Activated naive CD4-positive, alpha-beta T cell treated with anti-CD3 and anti-CD28 coated beads, Interleukin-2, amount 10 ng/mL, durations not matched to agents 7 days and 5 days (primary cell): Measurements from ENCODE around the gene ARID1B.

Experiments used
- CTCF ChIA-PET: fragments of 350-600 bp; sonication (Branson Sonifier 250); formaldehyde crosslinking; loops from one replicate; lab custom pipeline; 2021; ENCODE audit warnings: antibody characterized with exemption; lab: Charles Lee
- DNase-seq: peaks from one replicate; pipeline ENCODE4 v3.0.0-alpha.2; 2020
- H3K27ac Mint-ChIP-seq: one replicate; pipeline ENCODE4 v1.8.0; 2021; ENCODE audit warnings: mild to moderate bottlenecking, moderate library complexity, mixed read lengths
- H3K27me3 Mint-ChIP-seq: one replicate; pipeline ENCODE4 v1.8.0; 2021; ENCODE audit warnings: mild to moderate bottlenecking, mixed read lengths
- H3K36me3 Mint-ChIP-seq: one replicate; pipeline ENCODE4 v1.8.0; 2021; ENCODE audit warnings: mixed read lengths
- H3K4me1 Mint-ChIP-seq: one replicate; pipeline ENCODE4 v1.8.0; 2021; ENCODE audit warnings: mixed read lengths
- H3K4me3 Mint-ChIP-seq: one replicate; pipeline ENCODE4 v1.8.0; 2021; ENCODE audit warnings: mild to moderate bottlenecking, moderate library complexity, mixed read lengths
- H3K9me3 Mint-ChIP-seq: one replicate; pipeline ENCODE4 v1.8.0; 2021; ENCODE audit warnings: mixed read lengths

The ARID1B gene

DNA sequence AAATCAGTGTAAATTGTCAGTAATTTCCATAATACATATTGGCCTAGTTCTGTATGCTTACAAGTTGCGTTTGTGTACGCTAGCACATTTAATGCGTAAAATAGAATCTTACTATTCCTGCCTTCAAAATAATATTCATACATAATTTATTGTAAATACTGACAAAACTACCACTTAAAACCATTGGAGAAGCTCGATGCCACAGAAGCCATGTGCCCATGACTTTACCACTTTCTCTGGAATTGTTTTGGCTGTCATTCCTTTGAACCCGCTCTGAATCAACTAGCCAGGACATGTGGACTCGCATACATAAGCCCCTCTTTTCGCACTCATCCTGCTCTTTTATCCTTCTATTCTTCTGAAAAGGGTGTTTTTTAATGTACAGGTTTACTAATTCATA is 394.6 kb downstream of the ARID1B start:
- Mint-ChIP-seq H3K4me1 (no peaks in the 10 kb centered on the region), H3K4me3 (no peak overlapping the region), H3K36me3 (peaks cover 21% of the 10 kb centered on the region), H3K27ac (no peak overlapping the region), H3K9me3 (no peaks in the 10 kb centered on the region), H3K27me3 (no peaks in the 10 kb centered on the region)
- no peak for DNase-seq
- CTCF ChIA-PET = no interaction called here

DNA sequence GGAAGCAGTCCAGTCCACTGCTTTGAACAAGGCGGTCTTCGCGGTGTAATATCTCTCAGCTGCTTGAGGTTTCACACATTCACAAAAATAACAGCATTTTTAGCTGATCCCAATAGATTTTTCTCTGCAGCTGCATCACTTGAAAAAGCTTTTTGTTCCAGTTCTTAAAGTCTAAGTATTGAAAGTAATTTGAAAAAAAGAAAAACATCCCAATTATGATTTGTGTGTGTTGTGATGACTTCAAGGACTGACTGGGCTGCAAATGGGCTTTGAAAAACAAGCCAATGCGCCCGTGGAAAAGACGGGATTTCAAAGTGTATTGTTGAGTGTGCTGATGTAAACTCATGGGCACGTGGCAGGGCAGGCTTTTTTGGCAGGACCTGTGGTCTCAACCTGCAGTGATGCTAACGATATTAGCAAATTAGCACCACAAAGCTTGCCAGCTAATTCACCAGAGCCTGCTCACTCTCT is 395.1 kb downstream of the ARID1B start:
- no peak for DNase-seq
- H3K27ac Mint-ChIP-seq = no peak overlapping the region
- H3K4me1 Mint-ChIP-seq = no peaks in the 10 kb centered on the region
- peaks cover 21% of the 10 kb centered on the region for H3K36me3 Mint-ChIP-seq
- no peak overlapping the region for H3K4me3 Mint-ChIP-seq
- H3K9me3 Mint-ChIP-seq = no peaks in the 10 kb centered on the region
- CTCF ChIA-PET = no interaction called here
- no peaks in the 10 kb centered on the region for H3K27me3 Mint-ChIP-seq

DNA sequence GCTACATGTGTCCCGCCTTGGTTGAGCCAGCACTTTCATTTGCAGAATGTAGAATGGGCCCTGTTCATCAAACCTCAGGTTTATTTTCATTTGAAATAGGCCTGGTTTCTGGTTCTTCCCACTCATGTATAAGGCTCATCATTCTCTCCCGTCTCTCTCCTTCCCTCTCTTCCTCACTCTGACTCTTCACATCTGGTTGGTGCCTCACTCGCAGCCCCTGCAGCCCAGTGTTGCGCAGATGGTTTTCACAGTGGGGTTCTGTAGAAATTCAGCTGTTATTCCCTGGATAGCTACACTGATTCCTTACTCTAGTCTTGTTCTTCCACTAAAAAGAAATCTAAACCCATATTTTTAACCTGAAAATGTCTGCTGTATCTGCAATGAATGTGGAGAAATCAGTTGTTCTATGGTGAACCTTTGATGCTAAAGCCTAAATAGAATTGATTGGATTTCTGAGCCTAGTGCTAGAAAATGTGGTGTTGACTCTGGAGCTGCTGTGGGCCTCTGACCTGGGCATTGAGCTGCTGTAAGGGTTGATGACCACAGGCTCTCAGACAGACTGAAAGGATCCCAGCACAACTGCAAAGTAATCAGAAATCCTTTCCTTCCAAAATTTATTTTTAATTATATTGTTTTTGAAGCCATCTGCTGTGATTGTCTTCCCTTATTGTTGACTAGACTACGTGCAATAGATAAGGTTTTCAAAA is 395.8 kb downstream of the ARID1B start:
- H3K4me1 Mint-ChIP-seq = no peaks in the 10 kb centered on the region
- H3K9me3 Mint-ChIP-seq = no peaks in the 10 kb centered on the region
- H3K4me3 Mint-ChIP-seq = no peak overlapping the region
- CTCF ChIA-PET = no interaction called here
- no peaks in the 10 kb centered on the region for H3K27me3 Mint-ChIP-seq
- peaks cover 16% of the 10 kb centered on the region for H3K36me3 Mint-ChIP-seq
- no peak for DNase-seq
- H3K27ac Mint-ChIP-seq = no peak overlapping the region

GRCh38 chr6:157173776-157174175 is 396.6 kb downstream of the ARID1B start:
- H3K4me3 Mint-ChIP-seq = no peak overlapping the region
- H3K27ac Mint-ChIP-seq = no peak overlapping the region
- peaks cover 11% of the 10 kb centered on the region for H3K36me3 Mint-ChIP-seq
- no peaks in the 10 kb centered on the region for H3K9me3 Mint-ChIP-seq
- no peaks in the 10 kb centered on the region for H3K4me1 Mint-ChIP-seq
- H3K27me3 Mint-ChIP-seq = no peaks in the 10 kb centered on the region
- no peak for DNase-seq
- CTCF ChIA-PET = no interaction called here

GRCh38 chr6:157174731-157175130 is 397.6 kb downstream of the ARID1B start:
- H3K27me3 Mint-ChIP-seq = no peaks in the 10 kb centered on the region
- H3K4me3 Mint-ChIP-seq = no peak overlapping the region
- no peaks in the 10 kb centered on the region for H3K9me3 Mint-ChIP-seq
- no peak overlapping the region for H3K27ac Mint-ChIP-seq
- CTCF ChIA-PET = no interaction called here
- no peaks in the 10 kb centered on the region for H3K4me1 Mint-ChIP-seq
- DNase-seq = no peak
- peaks cover 6% of the 10 kb centered on the region for H3K36me3 Mint-ChIP-seq

DNA sequence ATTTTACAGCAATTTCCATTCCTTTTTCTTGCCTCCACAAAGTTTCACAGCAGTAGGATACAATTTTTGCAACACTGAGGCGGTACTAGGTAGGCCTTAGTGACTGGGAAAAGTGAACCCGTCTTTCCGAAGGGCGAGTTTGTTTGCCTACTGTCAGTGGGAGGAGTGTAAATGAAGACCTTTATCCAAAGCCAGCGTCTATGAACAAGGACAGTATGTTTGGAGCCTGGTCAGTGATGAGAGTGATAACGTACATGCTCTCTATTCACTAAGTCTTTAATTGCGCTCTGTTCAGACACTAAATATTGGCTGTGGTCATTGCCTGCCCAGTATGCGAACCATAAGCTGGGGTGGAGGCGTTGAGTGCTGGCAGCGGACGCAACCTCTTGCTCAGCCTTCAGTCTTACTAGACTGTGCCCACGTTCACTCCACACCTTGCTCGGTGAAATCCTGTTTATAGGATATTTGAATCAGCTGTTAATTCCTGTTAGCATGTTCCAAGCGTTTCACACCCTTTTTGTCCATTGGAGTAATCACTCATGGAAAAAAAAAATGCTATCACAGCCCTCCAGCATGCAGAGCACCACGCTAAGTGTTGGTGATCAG is 400.7 kb downstream of the ARID1B start:
- no peak overlapping the region for H3K27ac Mint-ChIP-seq
- no peaks in the 10 kb centered on the region for H3K4me1 Mint-ChIP-seq
- no peaks in the 10 kb centered on the region for H3K9me3 Mint-ChIP-seq
- no peak for DNase-seq
- peaks cover 9% of the 10 kb centered on the region for H3K36me3 Mint-ChIP-seq
- CTCF ChIA-PET = no interaction called here
- H3K27me3 Mint-ChIP-seq = no peaks in the 10 kb centered on the region
- H3K4me3 Mint-ChIP-seq = no peak overlapping the region

DNA sequence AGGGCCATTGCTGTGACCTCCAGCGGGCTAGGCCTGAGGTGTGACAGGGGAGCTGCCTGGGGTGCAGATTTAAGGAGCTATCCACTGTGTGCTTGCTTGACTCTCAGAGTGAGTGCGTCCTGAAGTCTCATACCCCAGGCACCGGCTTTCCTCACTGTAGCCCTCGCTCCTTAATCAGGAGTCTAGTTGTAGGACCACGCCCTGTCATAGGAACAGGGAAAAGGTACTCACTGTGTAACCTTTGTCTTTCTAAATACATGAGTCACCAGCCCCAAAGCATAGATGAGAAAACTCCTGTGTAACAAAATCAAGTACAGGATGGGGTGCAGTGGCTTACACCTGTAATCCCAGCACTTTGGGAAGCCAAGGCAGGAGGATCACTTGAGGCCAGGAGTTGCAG is 404.5 kb downstream of the ARID1B start:
- DNase-seq = no peak
- Mint-ChIP-seq H3K27ac (peak overlapping the region; percentile 42), H3K9me3 (no peaks in the 10 kb centered on the region), H3K36me3 (peaks cover 24% of the 10 kb centered on the region), H3K4me1 (peaks cover 11% of the 10 kb centered on the region), H3K4me3 (no peak overlapping the region), H3K27me3 (no peaks in the 10 kb centered on the region)
- CTCF ChIA-PET = interaction anchor here (1.0 to 6.1 kb wide), 3 partner anchors 64 to 617 kb away, joined by 3 to 49 read pairs (median 3); no protein-coding TSS in a partner anchor

DNA sequence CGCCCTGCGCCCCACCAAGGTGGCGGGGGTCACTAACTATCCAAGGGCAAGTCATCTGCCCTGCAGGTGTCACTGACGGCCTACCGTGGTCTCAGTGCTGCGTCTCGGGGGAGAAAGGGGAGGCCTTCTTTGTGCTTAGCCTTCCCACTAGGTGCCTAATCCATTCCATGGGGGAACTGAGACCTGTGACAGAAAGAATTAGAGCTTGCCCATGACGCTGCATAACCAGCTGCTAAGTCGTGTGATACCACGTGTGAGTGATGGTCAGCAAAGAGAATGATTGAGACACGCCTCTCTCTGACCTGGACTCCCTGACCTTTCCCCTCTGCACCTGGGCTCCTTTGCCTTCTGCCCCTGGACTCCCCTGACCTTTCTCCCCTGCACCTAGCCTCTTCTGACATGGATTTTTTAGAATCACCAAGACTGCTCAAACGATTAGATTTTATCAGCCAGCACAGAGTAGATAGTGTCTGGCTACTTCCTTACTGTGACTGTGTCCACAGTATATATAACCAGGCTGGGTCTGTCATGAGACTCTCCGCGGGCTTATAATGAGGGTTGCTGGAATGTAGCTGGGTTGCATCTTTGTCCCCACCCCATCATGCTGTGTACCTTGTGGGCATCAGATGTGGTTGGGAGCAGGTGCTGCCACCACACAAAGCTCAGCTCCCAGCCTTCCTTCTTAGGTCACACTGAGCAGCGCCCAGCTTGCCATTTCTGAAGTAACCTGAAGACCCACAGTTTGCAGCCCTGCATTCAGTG is 405.5 kb downstream of the ARID1B start:
- no peak for DNase-seq
- Mint-ChIP-seq H3K27ac (peak overlapping the region; percentile 20), H3K27me3 (no peaks in the 10 kb centered on the region), H3K4me1 (peaks cover 19% of the 10 kb centered on the region), H3K9me3 (no peaks in the 10 kb centered on the region), H3K4me3 (no peak overlapping the region), H3K36me3 (peaks cover 24% of the 10 kb centered on the region)
- CTCF ChIA-PET = interaction anchor here (6.1 kb wide), 1 partner anchor 149 kb away, joined by 49 read pairs; no protein-coding TSS in a partner anchor

DNA sequence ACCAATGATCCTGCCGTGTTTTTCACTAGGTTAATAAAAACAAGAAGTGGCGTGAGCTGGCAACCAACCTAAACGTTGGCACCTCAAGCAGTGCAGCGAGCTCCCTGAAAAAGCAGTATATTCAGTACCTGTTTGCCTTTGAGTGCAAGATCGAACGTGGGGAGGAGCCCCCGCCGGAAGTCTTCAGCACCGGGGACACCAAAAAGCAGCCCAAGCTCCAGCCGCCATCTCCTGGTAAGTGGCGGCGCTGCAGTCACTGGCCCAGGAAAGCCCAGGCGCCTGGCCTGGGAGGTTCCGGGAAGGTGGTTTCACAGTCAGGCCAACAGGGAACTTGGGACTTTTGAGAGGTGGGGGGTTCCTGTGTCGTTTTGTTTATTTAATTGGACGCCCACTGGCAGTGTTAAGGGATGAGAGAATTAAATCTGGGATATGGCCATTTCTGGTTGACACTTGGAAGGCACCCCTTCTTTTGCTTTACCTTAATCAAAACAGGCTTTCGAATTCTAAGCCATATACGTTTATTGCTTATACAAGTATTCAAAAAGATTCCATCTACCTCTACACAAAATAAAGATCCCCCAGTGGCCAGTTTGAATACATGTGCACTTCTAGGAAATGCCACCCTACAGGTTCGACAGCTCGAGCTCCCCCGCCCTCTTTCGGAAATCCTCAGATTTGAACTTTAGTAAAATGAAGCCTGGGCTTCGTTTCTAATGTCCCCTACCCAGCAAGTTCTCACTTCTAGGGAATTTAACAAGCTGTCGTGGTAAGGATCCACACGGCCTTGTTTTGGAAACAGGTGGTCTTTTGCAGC is 407.2 kb downstream of the ARID1B start:
- Mint-ChIP-seq H3K27me3 (no peaks in the 10 kb centered on the region), H3K4me1 (peaks cover 19% of the 10 kb centered on the region), H3K4me3 (no peak overlapping the region), H3K27ac (no peak overlapping the region), H3K36me3 (peaks cover 25% of the 10 kb centered on the region), H3K9me3 (no peaks in the 10 kb centered on the region)
- CTCF ChIA-PET = interaction anchor here (0.5 to 6.1 kb wide), 14 partner anchors 33 to 390 kb away, joined by 3 to 49 read pairs (median 3); no protein-coding TSS in a partner anchor
- peak; percentile 74 for DNase-seq

DNA sequence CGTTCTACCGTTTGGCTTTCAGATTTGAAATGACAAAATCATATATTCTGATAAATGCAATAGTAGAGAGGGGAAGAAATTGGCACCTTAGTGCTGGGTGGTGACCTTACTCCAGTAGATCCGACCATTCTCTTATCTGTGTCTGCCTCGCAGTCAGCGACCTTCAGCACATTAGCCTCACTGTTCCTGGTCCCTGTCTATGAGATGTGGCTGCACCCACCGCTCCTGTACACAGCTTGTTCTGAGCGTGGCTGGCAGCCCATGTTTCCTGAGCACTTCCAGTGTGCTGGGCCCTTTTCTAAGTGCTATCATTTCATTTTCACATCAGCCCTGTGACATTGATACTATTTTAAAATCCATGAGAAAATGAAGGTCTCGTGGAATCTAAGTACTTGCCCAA is 408.0 kb downstream of the ARID1B start:
- CTCF ChIA-PET = interaction anchor here (1.1 to 6.1 kb wide), 7 partner anchors 34 to 165 kb away, joined by 3 to 49 read pairs (median 4); no protein-coding TSS in a partner anchor
- peaks cover 19% of the 10 kb centered on the region for H3K4me1 Mint-ChIP-seq
- no peak for DNase-seq
- peaks cover 33% of the 10 kb centered on the region for H3K36me3 Mint-ChIP-seq
- no peaks in the 10 kb centered on the region for H3K9me3 Mint-ChIP-seq
- H3K4me3 Mint-ChIP-seq = no peak overlapping the region
- H3K27me3 Mint-ChIP-seq = no peaks in the 10 kb centered on the region
- no peak overlapping the region for H3K27ac Mint-ChIP-seq

DNA sequence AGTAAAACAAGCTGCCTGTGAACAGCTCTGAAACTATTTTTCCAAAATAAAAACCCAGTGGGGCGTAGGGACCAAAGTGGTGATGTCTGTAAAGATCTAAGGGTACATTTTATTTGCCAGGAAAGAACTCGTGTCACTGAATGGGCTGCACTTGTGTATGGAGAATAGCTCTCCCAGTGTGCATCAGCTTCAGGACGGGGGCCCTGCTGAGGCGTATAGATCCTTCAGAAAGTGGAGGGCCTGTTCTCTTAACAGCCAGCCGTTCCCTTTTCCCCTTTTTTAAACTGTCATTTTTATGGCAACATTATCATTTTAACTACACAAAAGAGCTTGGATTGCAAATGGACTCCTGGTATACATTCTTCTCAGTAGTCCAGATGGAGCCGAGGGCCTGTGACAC is 408.8 kb downstream of the ARID1B start:
- no peak for DNase-seq
- Mint-ChIP-seq H3K4me3 (no peak overlapping the region), H3K9me3 (no peaks in the 10 kb centered on the region), H3K36me3 (peaks cover 41% of the 10 kb centered on the region), H3K4me1 (peaks cover 19% of the 10 kb centered on the region), H3K27me3 (no peaks in the 10 kb centered on the region), H3K27ac (no peak overlapping the region)
- CTCF ChIA-PET = interaction anchor here (0.7 to 6.1 kb wide), 6 partner anchors 50 to 166 kb away, joined by 3 to 49 read pairs (median 5); no protein-coding TSS in a partner anchor

- Mint-ChIP-seq H3K4me3 (no peak overlapping the region), H3K9me3 (no peaks in the 10 kb centered on the region), H3K4me1 (peaks cover 19% of the 10 kb centered on the region), H3K27ac (peak overlapping the region; percentile 13), H3K27me3 (no peaks in the 10 kb centered on the region), H3K36me3 (peaks cover 47% of the 10 kb centered on the region)
- DNase-seq = peak; percentile 28
- CTCF ChIA-PET = interaction anchor here (0.7 to 6.1 kb wide), 5 partner anchors 11 to 154 kb away, joined by 3 to 49 read pairs (median 3); no protein-coding TSS in a partner anchor
Observed at GRCh38 chr6:157186785-157187181, 409.6 kb downstream of the ARID1B start.

DNA sequence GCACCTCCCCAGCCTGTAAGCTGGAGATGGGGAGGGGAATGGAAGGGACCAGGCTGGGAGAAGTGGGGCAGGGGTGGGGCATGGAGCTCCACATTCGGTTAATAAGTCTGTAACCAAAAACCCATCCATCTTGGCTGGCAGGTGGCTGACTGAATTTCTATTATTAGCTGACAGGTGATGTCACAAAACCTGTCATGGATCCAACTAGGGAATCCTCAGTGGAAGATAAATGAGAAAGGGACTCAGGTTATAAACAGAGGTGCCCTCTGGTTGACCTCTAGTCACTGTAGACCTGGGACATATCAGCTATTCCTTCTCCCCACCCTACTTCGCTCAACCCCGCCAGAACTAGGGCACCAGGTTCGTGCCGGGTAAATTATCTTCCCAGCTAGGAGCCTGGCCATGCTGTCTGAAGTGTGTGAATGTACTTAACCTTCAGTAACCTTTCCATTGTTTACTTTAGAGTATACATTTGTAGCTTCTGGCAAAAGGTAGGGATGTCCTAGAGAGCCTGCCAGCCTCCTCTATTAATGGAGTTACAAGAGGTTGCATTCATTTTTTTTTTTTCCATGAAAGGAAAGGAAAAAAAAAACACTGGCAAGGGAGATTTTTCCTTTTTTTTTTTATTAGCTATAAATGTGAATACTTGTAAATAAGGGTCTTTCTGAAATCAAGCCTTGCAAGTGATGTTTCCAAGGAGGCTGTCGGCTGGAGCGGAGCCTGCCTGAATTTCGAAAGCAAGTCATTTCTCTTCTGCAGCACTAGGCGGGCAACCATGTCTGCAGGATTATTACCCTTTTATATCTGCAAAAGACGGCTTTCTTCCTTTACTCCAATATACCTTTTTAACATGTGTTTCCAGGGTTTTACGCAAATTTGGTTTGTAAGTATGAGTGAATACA is 410.3 kb downstream of the ARID1B start:
- no peaks in the 10 kb centered on the region for H3K9me3 Mint-ChIP-seq
- H3K36me3 Mint-ChIP-seq = peaks cover 51% of the 10 kb centered on the region
- H3K4me1 Mint-ChIP-seq = peaks cover 19% of the 10 kb centered on the region
- CTCF ChIA-PET = interaction anchor here (0.7 to 1.6 kb wide), 4 partner anchors 11 to 155 kb away, joined by 3 to 4 read pairs (median 4); no protein-coding TSS in a partner anchor
- H3K4me3 Mint-ChIP-seq = no peak overlapping the region
- no peak for DNase-seq
- no peaks in the 10 kb centered on the region for H3K27me3 Mint-ChIP-seq
- H3K27ac Mint-ChIP-seq = peak overlapping the region; percentile 13
